ENCODE results near the gene FALEC. TPM values are rescaled to one million over a fixed set of nuclear protein-coding genes. Genes with fewer than 3 reads are reported as not detected.

The FALEC gene
- total RNA-seq, 2 experiments from 2014 or later, result 0.64 TPM; not detected in 1

DNA sequence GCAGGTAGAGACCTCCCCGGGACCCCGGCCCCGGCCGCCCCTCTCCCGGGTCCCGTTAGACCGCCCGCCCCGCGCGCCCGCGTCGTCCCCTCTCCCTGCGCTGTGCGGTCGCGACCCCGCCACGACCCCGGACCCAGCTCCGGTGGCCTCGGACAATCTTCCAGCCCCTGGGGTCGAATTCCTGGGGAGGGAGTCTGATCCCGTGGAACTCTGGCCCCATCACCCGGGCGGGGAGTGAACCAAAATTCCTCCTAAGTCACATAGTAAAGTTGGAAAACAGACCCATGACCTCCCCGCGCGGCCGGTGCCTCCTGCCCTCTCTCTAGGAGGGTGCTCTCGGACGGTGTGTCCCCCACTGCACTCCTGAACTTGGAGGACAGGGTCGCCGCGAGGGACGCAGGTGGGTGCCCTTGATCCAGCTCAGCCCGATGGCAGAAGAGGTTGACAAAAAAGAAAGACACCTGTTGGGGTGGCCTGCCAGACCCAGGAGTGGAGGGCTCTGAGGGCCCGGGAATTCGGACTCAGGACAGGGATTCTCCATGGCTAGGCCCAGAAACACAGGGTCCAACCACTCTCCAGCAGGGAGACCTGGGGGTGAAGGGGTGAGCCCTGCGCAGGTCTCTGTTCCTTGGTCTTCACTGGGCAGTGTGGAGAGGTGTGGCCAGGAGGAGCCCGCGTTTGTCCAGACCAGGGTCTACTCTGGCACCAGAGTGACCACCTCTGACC, 34.1 kb downstream of the FALEC start:
- no peak for DNase-seq
- Mint-ChIP-seq H3K9me3 (no peaks in the 10 kb centered on the region), H3K27ac (peak overlapping the region; percentile 50), H3K27me3 (peaks cover 28% of the 10 kb centered on the region), H3K4me1 (peaks cover 30% of the 10 kb centered on the region), H3K4me3 (peak overlapping the region; percentile 68), H3K36me3 (ENCODE audit: low read depth) (no peaks in the 10 kb centered on the region)
- ChIA-PET CTCF (interaction anchor here (1.0 to 9.7 kb wide), 5 partner anchors 10 to 64 kb away, joined by 3 to 84 read pairs (median 4); no protein-coding TSS in a partner anchor), POLR2A (no interaction called here)

DNA sequence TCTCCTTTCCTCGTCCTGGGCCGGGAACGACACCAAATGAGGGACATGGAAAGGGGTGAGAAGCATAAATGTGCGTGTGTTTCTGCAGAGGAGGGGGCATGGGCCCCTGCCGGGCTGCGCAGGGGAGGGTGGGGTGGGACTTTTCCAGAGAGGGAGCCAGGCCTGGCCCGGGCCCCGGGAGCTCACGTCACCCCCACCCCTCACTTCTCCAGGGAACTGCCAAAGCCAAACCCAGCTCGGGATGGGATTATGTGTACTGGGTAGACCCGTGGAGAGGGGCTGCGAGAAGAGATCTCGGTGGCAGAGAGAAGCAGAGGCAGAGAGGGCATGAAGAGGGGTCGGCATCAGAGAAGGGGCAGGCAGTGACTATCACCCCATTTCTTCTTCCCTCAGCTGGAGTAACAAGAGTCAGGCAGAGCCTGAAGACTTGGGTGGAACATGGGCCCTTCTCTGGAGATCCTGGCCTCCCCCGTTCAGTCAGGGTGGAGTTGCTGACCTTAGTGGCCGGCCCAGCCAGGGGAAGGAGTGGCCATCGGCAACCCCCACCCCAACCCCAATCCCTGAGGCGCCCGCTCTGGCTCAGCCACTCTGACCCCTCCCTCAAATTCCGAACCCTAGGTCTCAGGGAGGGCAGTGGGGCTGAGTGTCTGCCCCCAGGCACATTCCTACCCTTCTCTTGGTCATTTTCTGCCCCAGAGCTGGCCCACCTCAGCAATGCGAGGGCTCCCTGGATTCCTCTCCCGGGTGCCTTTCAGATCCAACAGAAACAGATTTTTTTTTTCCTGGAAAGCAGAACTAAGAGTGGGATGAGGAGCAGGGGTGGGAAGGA, 34.9 kb downstream of the FALEC start:
- Mint-ChIP-seq H3K4me3 (no peak overlapping the region), H3K9me3 (no peaks in the 10 kb centered on the region), H3K27me3 (peaks cover 26% of the 10 kb centered on the region), H3K4me1 (peaks cover 30% of the 10 kb centered on the region), H3K27ac (peak overlapping the region; percentile 31), H3K36me3 (ENCODE audit: low read depth) (no peaks in the 10 kb centered on the region)
- ChIA-PET CTCF (interaction anchor here (1.2 to 9.7 kb wide), 2 partner anchors 9 to 18 kb away, joined by 4 to 84 read pairs; no protein-coding TSS in a partner anchor), POLR2A (no interaction called here)
- no peak for DNase-seq

DNA sequence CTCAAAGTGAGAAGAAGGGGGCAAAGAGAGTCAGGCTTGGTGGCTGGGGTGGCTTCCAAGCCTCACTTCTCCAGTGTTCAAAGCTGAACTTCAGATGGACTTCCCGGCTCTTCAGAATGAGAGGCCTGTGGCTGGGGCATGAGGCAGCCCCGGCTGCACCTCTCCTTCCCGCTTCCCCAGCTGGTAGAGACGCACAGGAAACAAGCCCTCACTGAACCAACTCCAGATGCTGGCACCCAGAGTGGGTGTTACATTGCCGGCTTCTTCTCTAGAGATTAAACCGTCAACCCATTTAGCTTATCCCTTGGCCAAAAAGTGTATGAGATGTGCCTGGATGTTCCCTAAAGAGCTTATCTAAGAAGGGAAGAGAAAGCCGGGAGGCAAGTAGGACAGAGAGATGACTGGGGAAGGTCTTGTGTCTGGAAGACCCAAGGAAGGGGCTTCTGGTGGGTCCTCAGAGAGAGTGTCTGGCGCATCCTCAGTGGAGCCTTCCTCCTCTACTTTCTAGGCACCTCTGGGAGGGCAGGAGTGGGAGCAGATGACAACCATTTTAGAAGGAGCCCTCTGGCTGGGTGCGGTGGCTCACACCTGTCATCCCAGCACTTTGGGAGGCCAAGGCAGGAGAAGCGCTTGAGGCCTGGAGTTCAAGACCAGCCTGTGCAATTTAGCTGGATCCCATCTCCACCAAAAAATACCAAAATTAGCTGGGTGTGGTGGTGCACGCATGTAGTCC, 35.7 kb downstream of the FALEC start:
- CTCF ChIA-PET, result interaction anchor here (0.6 to 9.7 kb wide), 7 partner anchors 8 to 406 kb away, joined by 3 to 84 read pairs (median 3); no protein-coding TSS in a partner anchor
- H3K27me3 Mint-ChIP-seq, result peaks cover 23% of the 10 kb centered on the region
- H3K27ac Mint-ChIP-seq, result no peak overlapping the region
- H3K9me3 Mint-ChIP-seq, result no peaks in the 10 kb centered on the region
- no peaks in the 10 kb centered on the region for H3K36me3 Mint-ChIP-seq (ENCODE audit: low read depth)
- POLR2A ChIA-PET, result no interaction called here
- DNase-seq, result no peak
- peaks cover 32% of the 10 kb centered on the region for H3K4me1 Mint-ChIP-seq
- no peak overlapping the region for H3K4me3 Mint-ChIP-seq

DNA sequence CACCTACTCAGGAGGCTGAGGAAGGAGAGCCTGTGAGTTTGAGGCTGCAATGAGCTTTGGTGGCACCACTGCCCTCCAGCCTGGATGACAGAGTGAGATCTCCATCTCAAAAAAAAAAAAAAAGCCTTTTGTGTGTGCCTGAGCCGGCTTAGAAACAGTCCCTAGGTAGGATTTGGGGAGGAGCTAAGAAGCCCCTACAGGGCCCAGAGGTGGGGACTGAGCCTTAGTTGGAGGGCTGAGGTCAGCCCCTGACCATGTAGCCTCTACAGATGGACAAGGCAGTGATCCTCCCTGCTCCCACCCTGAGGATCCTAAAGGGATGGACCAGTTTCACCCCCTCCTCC, 36.2 kb downstream of the FALEC start:
- ChIA-PET POLR2A (no interaction called here), CTCF (interaction anchor here (0.6 to 9.7 kb wide), 10 partner anchors 8 to 794 kb away, joined by 3 to 84 read pairs (median 4); no protein-coding TSS in a partner anchor)
- Mint-ChIP-seq H3K36me3 (ENCODE audit: low read depth) (no peaks in the 10 kb centered on the region), H3K4me1 (peaks cover 32% of the 10 kb centered on the region), H3K27me3 (peaks cover 20% of the 10 kb centered on the region), H3K27ac (no peak overlapping the region), H3K4me3 (no peak overlapping the region), H3K9me3 (no peaks in the 10 kb centered on the region)
- DNase-seq, result no peak

DNA sequence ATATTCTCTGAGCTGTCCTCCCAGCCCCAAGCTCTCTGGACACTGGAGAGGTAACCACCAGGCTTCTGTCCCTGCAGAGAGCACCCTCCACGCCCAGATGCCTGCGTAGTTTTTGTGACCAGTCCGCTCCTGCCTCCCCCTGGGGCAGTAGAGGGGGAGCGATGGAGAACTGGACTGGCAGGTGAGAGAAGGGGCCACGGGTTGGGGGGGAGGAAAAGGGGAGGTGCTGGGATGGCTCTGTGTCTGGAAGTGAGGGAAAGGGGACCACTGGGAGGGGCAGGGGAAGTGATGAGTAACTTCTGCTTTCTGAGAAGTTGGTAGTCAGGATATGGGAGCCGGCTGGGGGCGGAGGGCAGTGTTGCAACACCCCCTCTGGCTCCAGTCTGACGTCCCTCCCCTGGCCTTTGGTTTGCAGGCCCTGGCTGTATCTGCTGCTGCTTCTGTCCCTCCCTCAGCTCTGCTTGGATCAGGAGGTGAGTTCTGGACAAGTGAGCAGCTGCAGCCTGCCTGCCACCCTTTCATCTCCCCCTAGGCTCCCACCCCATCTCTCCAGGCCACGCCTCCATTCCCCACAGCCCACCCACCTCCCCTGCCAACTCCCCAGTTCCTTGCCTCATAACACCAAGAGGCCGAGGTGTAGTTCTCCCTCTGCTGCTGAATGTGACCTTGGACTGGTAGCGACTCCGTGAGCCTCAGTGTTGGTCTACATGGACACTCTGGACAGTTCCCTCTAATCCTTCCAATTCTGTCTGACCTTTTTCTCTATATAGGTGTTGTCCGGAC, 36.8 kb downstream of the FALEC start:
- CTCF ChIA-PET, result interaction anchor here (0.6 to 9.7 kb wide), 9 partner anchors 7 to 794 kb away, joined by 3 to 84 read pairs (median 4); no protein-coding TSS in a partner anchor

DNA sequence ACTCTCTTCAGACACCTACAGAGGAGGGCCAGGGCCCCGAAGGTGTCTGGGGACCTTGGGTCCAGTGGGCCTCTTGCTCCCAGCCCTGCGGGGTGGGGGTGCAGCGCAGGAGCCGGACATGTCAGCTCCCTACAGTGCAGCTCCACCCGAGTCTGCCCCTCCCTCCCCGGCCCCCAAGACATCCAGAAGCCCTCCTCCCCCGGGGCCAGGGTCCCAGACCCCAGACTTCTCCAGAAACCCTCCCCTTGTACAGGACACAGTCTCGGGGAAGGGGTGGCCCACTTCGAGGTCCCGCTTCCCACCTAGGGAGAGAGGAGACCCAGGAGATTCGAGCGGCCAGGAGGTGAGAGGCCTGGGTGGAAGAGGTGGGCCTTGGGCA, 37.3 kb downstream of the FALEC start:
- no peak overlapping the region for H3K27ac Mint-ChIP-seq

More for the DNA sequence above, 36.8 kb downstream of the FALEC start:
- Mint-ChIP-seq H3K27me3 (peaks cover 17% of the 10 kb centered on the region), H3K9me3 (no peaks in the 10 kb centered on the region), H3K4me1 (peaks cover 32% of the 10 kb centered on the region), H3K36me3 (ENCODE audit: low read depth) (no peaks in the 10 kb centered on the region), H3K27ac (peak overlapping the region; percentile 46), H3K4me3 (no peak overlapping the region)
- POLR2A ChIA-PET, result no interaction called here
- DNase-seq, result no peak

DNA sequence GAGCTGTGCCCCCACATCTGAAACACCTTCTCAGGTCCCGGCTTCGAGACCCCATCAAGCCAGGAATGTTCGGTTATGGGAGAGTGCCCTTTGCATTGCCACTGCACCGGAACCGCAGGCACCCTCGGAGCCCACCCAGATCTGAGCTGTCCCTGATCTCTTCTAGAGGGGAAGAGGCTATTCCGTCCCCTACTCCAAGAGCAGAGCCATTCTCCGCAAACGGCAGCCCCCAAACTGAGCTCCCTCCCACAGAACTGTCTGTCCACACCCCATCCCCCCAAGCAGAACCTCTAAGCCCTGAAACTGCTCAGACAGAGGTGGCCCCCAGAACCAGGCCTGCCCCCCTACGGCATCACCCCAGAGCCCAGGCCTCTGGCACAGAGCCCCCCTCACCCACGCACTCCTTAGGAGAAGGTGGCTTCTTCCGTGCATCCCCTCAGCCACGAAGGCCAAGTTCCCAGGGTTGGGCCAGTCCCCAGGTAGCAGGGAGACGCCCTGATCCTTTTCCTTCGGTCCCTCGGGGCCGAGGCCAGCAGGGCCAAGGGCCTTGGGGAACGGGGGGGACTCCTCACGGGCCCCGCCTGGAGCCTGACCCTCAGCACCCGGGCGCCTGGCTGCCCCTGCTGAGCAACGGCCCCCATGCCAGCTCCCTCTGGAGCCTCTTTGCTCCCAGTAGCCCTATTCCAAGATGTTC, 38.0 kb downstream of the FALEC start:
- DNase-seq, result no peak
- H3K9me3 Mint-ChIP-seq, result no peaks in the 10 kb centered on the region
- POLR2A ChIA-PET, result no interaction called here
- peak overlapping the region; percentile 41 for H3K27ac Mint-ChIP-seq
- no peaks in the 10 kb centered on the region for H3K36me3 Mint-ChIP-seq (ENCODE audit: low read depth)
- no peak overlapping the region for H3K4me3 Mint-ChIP-seq
- CTCF ChIA-PET, result interaction anchor here (0.6 to 1.0 kb wide), 3 partner anchors 13 to 24 kb away, joined by 3 to 5 read pairs (median 3); no protein-coding TSS in a partner anchor
- H3K27me3 Mint-ChIP-seq, result peaks cover 12% of the 10 kb centered on the region
- peaks cover 29% of the 10 kb centered on the region for H3K4me1 Mint-ChIP-seq

More for the DNA sequence above, 37.3 kb downstream of the FALEC start:
- Mint-ChIP-seq H3K9me3 (no peaks in the 10 kb centered on the region), H3K36me3 (ENCODE audit: low read depth) (no peaks in the 10 kb centered on the region), H3K27me3 (peaks cover 17% of the 10 kb centered on the region), H3K4me1 (peaks cover 32% of the 10 kb centered on the region), H3K4me3 (no peak overlapping the region)
- DNase-seq, result no peak
- ChIA-PET CTCF (interaction anchor here (1.0 to 9.7 kb wide), 2 partner anchors 7 to 20 kb away, joined by 5 to 84 read pairs; no protein-coding TSS in a partner anchor), POLR2A (no interaction called here)

DNA sequence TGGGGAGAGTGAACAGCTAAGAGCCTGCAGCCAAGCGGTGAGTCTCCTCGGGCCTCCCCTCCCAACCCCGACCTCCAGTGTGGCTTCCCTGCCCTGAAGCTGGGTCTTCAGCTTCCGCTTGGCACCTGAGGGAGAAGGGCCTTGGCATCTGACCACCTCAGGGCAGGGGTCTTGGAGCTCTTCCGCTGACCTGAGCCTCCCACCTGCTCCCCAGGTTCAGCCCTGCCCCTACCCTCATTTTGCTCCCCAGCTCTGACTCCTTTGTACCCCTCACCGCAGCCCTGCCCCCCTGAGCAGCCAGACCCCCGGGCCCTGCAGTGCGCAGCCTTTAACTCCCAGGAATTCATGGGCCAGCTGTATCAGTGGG, 38.5 kb downstream of the FALEC start:
- POLR2A ChIA-PET, result no interaction called here
- no peaks in the 10 kb centered on the region for H3K36me3 Mint-ChIP-seq (ENCODE audit: low read depth)
- H3K4me3 Mint-ChIP-seq, result no peak overlapping the region
- H3K9me3 Mint-ChIP-seq, result no peaks in the 10 kb centered on the region
- peaks cover 28% of the 10 kb centered on the region for H3K4me1 Mint-ChIP-seq
- DNase-seq, result no peak
- H3K27me3 Mint-ChIP-seq, result peaks cover 11% of the 10 kb centered on the region
- CTCF ChIA-PET, result interaction anchor here (0.6 kb wide), 1 partner anchor 25 kb away, joined by 3 read pairs; no protein-coding TSS in a partner anchor
- no peak overlapping the region for H3K27ac Mint-ChIP-seq

DNA sequence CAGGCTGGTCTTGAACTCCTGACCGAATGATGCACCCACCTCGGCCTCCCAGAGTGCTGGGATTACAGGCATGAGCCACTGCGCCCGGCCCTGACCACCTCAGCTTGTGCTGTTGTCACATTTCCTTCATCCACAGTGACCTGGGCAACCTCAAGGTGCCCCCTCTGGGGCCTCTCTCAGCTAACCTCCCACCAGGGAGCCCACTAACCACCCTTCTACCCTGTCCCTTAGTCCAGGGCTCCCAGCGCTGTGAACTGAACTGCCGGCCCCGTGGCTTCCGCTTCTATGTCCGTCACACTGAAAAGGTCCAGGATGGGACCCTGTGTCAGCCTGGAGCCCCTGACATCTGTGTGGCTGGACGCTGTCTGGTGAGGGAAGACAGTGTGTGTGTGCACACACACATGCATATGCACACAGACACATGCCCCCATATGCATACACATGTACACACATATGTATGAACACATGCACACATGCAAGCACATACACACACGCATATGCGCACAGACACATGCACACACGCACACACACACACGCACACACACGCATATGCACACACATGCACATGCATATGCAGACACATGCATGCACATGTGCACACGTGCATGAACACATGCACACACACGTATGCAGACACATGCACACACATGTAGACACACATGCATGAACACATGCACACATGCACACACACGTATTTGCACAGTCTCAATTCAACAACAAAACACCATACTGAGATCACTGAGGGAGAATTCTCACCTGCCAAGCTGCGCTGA, 39.8 kb downstream of the FALEC start:
- Mint-ChIP-seq H3K27ac (no peak overlapping the region), H3K36me3 (ENCODE audit: low read depth) (no peaks in the 10 kb centered on the region), H3K4me1 (peaks cover 34% of the 10 kb centered on the region), H3K4me3 (no peak overlapping the region), H3K27me3 (peaks cover 6% of the 10 kb centered on the region), H3K9me3 (no peaks in the 10 kb centered on the region)
- DNase-seq, result no peak
- CTCF ChIA-PET, result no interaction called here
- POLR2A ChIA-PET, result interaction anchor here (0.5 to 0.7 kb wide), 2 partner anchors 317 to 320 kb away, joined by 3 to 4 read pairs; no protein-coding TSS in a partner anchor

DNA sequence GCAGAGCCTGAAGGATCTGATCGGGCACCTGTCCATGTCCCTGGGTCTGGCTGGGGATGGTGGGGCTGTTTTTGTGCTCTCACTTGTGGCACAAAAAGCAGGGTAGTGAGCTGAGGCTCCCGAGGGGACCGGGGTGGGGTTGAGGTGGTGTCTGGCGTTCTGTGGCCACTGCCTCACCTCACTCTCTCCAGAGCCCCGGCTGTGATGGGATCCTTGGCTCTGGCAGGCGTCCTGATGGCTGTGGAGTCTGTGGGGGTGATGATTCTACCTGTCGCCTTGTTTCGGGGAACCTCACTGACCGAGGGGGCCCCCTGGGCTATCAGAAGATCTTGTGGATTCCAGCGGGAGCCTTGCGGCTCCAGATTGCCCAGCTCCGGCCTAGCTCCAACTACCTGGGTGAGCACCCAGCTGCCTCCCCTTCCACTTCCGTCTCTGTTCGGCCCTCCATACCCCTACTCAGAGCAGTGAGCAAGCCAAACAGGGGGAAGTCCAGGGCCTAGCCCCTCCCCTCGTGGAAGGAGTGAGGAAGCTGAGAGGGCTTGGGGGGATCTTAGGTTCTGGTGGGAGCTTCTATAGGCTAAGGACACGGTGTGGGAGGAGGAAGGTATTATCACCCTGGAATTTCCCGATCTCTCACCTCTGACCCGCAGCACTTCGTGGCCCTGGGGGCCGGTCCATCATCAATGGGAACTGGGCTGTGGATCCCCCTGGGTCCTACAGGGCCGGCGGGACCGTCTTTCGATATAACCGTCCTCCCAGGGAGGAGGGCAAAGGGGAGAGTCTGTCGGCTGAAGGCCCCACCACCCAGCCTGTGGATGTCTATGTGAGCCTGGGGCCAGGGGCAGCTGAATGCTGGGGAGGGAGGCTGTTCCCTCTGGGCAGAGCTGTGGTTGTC, 40.7 kb downstream of the FALEC start:
- ChIA-PET POLR2A (no interaction called here), CTCF (interaction anchor here (9.9 kb wide), 1 partner anchor 18 kb away, joined by 158 read pairs; the partner anchor contains the start of gene MCL1)
- Mint-ChIP-seq H3K4me1 (peaks cover 34% of the 10 kb centered on the region), H3K27ac (no peak overlapping the region), H3K9me3 (no peaks in the 10 kb centered on the region), H3K4me3 (no peak overlapping the region), H3K27me3 (peaks cover 2% of the 10 kb centered on the region), H3K36me3 (ENCODE audit: low read depth) (peaks cover 1% of the 10 kb centered on the region)
- DNase-seq, result no peak

All from activated CD4-positive, alpha-beta T cell treated with anti-CD3 and anti-CD28 coated beads, Interleukin-2, amount 10 ng/mL, durations not matched to agents 7 days and 5 days (primary cell).